Kidney glomerular epithelial cell (primary cell): ENCODE data around the gene BRSK1.
"Not testable (repeated sequence)": the region's sequence is repeated elsewhere in the genome, so short reads cannot be mapped to it uniquely, and the experiment has no call there.

Source experiments
- DNase-seq: peaks from one replicate; lab custom pipeline; 2025; lab: John Stamatoyannopoulos, UW

BRSK1 gene

DNA sequence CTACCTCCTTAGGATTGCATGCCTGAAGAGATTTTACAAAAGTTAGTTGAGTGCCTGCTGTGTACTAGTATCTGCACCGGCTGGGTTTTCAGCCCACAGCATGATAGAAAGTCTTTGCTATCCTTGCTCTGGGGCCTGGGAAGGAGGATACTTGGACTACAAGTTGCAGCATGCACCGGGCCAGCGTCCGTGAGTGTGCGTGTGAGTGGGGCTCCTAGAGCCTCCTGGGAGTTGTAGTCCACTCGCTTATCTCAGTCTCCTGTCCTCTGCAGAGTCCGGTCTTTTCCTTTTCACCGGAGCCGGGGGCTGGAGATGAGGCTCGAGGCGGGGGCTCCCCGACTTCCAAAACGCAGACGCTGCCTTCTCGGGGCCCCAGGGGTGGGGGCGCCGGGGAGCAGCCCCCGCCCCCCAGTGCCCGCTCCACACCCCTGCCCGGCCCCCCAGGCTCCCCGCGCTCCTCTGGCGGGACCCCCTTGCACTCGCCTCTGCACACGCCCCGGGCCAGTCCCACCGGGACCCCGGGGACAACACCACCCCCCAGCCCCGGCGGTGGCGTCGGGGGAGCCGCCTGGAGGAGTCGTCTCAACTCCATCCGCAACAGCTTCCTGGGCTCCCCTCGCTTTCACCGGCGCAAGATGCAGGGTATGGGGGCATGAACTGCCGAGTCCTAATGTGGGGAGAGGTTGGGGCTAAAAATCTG lies 20.6 kb downstream of the BRSK1 start:
- DNase-seq = no peak

DNA sequence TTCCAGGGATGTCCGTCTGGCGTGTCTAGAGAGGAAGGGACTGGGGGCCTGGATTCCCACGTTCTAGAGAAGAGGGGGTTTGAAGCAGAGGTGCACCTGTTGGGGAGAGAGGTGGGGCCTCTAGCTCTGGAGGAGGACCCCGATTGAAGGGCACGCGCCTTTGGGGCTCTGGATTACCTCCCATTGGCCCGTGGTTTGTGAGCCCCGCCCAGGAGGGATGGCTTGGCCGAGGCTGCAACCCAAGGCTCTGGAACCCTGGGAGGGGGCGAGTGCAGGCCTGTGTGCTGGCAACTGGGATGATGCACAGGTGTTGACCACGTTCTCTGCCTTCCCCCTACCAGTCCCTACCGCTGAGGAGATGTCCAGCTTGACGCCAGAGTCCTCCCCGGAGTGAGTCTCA lies 21.2 kb downstream of the BRSK1 start:
- no peak for DNase-seq

DNA sequence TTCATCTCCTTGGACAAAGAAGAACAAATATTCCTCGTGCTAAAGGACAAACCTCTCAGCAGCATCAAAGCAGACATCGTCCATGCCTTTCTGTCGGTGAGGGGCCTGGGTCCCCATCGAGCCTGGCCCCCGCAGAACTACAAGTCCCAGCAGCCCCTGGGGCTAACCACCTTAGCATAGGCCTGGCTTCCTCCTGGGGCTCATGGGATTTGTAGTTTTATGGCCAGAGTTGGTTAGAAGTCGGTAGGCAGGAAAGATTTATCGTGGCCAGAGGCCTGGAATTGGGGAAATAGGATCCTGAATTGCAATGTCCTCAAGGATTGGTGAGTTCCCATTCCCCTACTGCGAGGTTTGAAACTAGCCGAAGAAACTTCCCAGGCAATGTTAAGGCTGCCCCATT lies 21.7 kb downstream of the BRSK1 start:
- DNase-seq = no peak

DNA sequence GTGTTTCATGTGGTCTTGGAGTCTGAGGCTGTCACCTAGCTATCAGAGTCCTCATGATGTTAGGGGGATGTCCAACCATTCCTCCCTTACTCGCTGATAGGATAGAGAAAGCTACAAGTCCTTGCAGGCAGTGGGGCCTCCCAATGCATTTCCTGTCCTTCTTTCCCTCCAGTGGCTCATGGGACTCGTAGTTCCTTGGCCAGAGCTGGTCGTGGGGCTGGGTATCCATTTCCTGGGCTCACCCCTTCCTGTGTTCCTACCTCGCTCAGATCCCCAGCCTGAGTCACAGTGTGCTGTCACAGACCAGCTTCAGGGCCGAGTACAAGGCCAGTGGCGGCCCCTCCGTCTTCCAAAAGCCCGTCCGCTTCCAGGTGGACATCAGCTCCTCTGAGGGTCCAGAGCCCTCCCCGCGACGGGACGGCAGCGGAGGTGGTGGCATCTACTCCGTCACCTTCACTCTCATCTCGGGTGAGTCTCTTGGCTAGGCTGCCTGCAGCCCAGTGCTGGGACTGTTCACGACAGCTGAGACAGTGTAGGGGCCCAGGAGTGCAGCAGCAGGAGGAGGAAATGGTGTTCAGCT lies 22.3 kb downstream of the BRSK1 start:
- DNase-seq = no peak

DNA sequence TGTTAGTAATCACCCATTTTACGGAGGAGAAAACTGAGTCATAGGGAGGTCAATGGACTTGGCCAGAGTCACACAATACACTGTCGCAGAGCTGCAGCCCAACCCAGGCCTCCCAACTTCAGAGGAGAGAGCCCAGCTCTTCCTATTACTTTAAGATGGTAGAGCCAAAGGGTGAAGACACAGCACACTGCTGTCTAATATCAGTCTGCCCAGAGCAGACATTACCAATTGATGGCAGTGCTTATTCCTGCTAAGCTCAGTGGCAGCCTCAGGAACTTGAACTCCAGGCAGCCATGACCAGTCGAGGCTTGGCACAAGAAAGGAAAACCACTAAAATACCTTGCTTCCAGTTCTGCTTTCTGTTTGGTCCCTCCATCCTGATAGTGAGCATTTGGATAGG lies 22.9 kb downstream of the BRSK1 start:
- no peak for DNase-seq

DNA sequence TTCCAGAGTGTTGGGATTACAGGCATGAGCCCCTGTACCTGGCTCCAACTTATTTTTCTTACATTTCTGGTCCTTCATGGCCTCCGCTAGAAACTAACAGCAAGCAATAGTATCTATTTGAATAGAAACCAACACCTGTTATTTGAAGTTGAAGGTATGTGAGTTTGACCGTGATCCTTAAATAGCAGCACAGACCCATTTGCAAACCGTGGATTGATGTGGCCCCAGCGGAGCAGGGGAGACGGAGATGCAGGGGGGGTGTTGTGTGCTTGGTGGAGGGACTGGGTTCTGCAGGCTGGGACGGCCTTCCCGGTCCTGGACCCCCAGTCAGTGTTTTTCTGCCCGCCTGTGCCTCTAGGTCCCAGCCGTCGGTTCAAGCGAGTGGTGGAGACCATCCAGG lies 24.5 kb downstream of the BRSK1 start:
- DNase-seq = no peak

DNA sequence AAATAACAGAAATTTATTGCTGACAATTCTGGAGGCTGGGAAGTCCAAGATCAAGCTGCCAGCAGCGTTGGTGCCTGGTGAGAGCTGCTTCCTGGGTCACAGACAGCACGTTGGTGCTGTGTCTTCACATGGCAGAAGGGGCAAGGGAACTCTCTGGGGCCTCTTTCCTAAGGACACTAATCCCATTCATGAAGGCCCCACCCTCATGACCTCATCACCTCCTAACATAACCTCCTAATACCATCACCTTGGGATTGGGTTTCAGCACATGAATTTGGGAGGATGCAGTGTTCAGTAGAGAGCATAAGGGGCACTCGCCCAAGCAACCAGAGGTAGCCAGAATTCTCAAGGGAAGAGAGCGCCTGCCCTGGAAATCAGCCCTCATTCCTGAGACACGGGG lies 25.7 kb downstream of the BRSK1 start:
- DNase-seq = no peak

DNA sequence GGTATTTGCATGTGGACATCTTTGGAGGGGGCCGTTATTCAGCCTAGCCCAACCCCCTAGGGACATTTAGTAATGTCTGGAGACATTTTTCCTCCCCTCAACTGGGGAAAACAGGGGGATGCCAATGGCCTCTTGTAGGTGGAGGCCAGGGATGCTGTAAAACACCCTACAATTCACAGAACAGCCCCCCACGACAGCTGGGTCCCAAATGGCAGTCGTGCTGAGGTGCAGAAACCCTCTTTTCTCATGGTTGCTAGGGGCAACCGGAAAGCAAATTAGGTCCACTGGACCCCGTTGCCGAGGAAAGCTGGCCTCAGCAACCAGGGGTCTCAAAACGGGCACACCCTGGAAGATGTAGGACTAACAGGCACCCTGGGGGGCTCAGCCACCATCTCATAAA lies 26.7 kb downstream of the BRSK1 start:
- no peak for DNase-seq

DNA sequence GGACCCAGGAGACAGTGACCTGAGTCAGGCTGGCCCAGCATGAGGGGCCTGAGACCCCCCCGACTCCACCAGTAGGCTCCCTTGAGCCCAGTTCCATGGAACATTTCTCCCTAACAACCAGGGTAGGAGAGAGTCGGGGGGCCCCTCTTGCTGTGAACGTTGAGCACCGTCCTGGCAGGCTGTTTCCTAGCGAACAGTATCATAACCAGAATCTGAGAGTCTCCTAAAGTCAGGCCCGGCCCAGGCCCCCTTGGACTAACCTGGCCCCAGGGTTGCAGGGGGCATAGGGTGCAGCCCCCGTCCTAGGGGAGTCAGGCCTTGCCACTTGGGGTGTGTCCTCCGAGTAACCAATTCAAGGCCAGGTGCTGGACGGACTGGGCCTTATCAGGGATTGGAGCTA lies 27.6 kb downstream of the BRSK1 start:
- DNase-seq = no peak

DNA sequence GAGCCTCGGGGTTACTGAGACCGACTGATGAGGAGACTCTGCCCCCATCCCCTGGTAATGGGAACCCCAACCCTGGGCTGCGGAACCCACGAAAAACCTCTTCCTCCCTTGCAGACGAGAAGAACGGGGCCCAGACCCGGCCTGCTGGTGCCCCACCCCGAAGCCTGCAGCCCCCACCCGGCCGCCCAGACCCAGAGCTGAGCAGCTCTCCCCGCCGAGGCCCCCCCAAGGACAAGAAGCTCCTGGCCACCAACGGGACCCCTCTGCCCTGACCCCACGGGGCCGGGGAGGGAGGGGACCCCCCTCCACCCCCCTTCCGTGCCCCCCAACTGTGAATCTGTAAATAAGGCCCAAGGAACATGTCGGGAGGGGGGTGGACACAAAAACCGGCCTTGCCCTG lies 28.0 kb downstream of the BRSK1 start:
- no peak for DNase-seq

DNA sequence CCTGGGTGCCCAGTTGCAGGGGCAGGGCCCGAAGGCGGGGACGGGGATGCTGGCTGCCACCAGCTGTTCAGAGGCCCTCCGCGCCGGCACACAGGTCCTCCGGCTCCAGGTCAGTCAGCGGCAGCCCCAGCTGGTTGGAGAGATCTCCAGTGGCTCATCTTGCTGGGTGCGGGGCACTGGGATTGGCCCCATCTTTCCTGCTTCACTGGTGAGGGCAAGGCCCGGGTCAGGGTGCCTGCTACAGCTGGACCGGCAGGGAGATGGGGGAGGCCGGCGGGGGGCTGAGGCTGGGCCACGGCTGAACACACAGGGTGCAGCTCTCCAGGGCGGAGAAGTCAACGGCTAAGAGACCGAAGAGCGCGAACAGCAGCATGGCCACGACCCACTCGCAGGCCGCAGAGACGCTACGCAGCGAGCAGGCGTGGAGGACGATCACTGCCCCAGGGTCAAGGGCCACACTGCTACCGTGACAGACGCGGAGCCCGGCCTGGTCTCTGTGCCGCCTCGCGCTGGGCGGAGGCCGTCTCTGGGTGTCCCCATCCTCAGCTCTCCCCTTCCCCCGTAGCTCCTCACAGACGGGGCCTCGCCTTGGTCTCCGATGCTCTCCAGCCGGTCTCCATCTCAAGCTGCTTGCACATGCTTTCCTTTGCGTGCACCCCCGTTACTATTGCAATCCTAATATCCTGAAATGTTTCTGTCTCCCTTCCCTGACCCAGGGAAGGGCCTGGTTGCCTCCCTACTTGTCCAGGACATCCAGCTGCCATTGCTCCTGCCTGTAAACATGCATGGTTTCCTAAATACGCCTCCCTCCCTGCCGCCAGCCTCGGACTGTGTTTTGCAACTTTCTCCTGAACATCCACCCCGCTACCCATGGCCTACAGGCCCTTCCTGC lies 29.1 kb downstream of the BRSK1 start:
- no peak for DNase-seq

DNA sequence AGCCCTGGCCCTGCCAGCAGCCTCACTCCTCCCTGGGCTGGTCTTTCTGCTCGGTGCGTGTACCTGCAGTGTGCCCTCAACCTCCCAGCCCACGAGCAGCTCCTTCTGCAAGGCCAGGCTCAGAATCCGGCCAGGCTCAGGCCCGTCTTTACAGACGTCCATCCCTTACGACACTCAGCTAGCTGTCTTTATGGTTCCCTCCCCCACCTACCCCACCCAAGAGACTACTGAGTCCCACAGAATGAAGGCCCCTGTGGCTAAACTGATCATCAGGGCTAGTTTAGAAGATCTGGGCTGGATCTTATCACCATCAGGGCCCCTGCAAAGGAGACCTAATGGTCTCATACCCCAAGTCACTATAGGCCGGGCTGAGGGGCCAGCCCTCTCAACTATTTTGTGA lies 30.6 kb downstream of the BRSK1 start:
- DNase-seq = no peak

DNA sequence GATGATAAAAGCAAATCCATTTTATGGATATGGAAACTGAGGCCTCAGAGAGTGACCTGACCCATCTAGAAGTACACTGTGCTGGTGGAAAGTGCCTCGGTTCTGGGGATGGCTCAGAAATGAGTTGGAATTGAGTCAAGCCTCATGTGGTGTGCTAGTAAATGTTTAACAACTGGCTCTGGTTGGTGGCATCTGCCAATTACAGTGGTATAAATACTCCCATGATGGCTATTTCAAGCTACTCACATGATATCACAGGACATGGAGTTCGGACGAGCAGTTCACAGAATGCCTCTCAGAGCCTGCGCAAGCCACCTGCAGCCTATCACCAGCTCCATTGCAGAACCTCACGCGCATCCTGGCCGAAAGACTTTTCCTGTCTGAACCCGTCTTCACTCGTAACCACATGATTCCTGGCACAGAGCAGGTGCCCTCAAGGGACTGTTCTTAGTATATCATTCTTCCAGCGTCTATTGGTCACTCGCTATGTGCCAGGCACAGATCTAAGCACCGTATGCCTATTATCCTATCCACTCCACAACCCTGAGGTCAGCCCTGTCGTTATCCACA lies 32.2 kb downstream of the BRSK1 start:
- no peak for DNase-seq

DNA sequence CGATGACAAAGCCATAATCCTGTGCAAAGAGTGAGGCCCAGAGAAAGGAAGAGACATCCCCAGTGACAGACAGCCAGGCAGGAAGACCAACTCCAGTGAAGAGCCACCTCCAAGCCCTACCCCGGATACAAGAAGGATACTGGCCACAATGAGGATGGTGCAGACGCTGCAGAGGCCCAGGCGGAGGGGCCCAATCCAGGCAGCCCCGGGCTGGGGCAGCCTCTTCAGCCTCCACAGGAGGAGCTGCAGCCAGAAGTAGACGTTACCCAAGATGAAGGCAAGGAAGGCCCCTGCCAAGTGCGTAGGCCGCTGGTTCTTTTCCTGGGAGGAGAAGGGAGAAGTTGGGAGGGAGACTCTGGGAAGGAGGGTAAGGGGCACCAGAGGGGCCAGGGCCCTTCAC lies 32.8 kb downstream of the BRSK1 start:
- DNase-seq = no peak

DNA sequence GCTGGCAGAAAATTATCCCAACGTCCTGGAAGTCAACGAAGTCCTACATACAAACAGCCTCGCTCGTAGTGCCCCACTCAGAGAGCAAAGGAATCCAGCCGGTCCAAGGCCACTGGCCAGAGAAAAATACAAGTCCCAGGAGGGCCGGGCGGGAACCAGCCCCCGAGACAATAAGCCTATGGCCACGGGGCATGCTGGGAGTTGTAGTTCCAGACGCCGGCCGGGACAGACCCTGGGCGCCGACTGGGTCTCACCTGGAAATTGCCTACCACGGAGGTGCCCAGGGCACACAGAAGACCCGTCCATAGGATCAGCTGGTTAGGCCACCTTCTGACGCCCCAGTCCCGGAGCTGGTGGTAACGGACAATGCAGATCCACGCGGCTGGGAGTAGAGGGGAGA lies 36.0 kb downstream of the BRSK1 start:
- DNase-seq = no peak

DNA sequence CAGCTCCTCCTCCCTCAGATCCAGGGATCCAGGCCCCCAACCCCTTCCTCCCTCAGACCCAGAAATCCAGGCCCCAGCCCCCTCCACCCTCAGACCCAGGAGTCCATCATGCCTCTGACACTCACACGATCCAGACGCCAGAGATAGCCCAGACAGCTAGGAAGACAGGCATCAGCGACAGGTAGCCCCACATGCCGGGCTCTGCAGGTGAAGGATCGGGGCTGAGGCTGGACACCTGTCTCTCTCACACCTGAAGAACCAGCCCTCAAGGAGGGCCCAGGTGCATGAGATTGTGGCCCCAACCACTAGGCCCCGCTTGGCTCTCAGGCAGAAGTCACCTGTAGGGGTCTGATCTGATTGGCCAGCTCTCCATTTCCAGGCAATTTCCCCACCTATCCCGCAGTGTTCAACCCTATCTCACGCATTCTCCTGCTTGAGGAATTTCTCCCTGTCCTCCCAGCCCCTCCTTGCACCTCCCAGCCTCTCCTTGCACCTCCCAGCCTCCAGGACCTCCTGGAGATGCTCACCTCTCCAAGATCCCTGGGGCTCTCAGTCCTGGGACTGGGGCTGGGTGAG lies 37.1 kb downstream of the BRSK1 start:
- DNase-seq = no peak

DNA sequence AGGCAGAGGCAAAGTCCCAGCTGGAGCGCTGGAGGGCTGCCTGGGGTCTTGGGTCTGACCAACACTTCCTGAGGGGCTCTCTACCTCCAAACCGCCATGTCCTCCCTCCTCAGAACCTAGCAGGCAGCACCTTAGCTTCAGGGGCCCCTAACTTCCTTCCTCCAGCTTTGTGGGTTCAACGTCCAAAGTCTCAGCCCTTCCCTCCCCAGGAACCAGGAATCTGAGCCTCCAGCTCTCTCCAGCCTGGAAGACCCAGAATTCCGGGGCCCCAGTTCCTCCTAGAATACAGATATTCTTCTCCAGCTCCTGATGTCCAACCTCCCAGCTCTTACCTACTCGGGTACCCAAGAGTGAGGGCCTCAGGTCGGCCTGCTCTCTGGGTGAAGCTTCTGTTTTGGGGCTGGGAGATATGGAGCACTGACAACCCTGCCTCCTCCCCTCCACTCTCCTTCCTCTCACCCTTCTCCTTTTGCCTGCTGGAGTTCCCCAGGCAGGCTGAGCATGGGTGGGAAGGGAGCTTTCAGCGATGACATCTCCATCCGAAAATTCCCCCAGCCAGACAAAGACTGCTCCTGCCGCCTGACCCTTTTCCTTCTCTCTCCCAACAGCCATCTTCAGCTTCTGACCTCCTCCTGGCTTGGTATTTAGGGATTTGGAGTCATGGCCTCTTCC lies 37.8 kb downstream of the BRSK1 start:
- DNase-seq = no peak

DNA sequence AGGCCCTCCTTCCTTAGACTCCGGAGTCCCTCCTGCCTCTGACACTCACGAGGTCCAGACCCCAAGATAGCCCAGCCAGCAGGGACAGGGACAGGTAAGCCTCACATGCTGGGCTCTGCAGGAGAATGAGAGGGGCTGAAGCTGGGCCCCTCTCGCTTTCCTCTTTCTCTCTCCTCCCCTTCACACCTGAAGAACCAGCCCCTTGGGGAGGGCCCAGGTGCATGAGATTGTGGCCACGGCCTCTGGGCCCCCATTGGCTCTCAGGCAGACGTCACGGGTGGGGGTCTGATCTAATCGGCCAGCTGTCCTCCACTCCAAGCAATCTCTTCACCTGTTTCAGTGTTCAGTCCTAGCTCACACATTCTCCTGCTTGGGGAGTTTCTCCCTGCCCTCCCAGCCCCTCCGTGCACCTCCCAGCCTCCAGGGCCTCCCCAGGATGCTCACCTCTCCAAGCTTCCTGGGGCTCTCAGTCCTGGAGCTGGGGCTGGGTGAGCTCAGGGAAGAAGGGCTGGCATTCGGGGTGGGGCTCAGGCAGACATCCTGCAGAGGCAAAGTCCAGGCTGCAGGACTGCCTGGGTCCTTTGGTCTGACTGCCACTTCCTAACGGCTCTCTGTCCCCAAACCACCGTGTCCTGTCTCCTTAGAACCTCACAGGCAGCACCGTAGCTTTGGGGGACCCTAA lies 38.5 kb downstream of the BRSK1 start:
- no peak for DNase-seq

DNA sequence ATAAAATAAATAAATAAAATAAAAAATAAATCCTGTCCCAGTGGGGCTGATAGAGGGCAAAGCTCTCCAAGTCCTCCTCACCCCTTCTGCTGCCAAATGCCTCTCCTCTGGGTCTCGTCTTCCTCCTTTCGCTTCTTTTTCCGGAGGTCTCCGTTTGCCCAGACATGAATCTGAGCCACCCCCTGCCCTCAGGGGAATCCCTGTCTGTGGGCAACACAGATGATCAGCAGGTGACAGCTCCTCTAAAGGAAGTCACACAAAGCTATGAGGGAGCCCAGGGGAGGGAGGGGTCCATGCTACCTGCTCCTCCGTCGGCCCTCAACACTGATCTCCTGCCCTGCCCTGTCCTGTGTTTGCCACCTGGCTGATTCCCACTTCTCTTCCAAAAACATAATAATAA lies 40.9 kb downstream of the BRSK1 start:
- DNase-seq = no peak

DNA sequence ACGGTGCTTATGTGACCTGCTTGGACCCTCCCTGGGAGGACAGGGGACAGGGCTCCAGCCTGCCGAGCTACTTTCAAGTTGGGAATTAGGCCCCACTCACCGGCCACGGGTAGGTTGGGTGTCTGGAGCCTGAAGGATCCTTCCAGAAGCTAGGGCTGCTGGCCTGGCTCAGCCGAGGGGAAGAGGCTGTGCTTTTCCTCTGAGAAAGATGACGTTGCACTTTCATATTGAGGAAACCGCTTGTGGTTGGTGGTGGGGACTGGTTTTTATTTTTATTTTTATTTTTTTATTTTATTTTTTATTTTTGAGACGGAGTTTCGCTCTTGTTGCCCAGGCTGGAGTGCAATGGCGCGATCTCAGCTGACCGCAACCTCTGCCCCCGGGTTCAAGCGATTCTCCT lies 41.4 kb downstream of the BRSK1 start, which contains the start of gene TMEM150B:
TSS of gene TMEM150B (minus strand) at position 170 of the 400 bp plus-strand sequence. CDS start 4,305 bp downstream, outside the sequence.
- no peak for DNase-seq

DNA sequence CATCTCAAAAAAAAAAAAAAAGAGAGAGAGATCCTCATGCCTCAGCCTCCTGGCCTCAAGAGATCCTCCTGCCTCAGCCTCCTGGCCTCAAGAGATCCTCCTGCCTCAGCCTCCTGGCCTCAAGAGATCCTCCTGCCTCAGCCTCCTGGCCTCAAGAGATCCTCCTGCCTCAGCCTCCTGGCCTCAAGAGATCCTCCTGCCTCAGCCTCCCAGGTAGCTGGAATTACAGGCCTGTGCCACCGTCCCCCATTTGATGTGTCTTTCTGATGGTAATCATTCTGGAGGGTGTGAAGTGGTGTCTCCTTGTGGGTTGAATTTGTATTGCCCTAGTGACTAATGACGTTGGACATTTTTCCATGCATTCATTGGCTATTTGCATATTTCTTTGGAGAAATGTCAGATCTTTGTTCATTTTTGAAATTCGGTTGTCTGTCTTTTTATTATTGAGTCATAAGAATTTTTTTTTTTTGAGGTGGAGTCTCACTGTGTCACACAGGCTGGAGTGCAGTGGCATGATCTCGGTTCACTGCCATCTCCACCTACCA lies 45.0 kb downstream of the BRSK1 start:
- DNase-seq = not testable (repeated sequence)
